ENCODE results near the gene ETHE1. TPM values are rescaled to one million over a fixed set of nuclear protein-coding genes. Genes with fewer than 3 reads are reported as not detected.

ETHE1 gene
- total RNA-seq, 2 experiments from 2014 or later, result 1.7 to 6.4 TPM

GRCh38 chr19:43469160-43469480 lies 57.9 kb downstream of the ETHE1 start:
- CTCF ChIA-PET (ENCODE audit: unreplicated experiment), result no interaction called here
- peaks cover 9% of the 10 kb centered on the region for H3K4me1 ChIP-seq (ENCODE audit: insufficient read depth, low read length, poor library complexity, severe bottlenecking)
- no peaks in the 10 kb centered on the region for H3K79me2 ChIP-seq (ENCODE audit: insufficient read depth, low read depth, low read length)
- peak; percentile 24 for DNase-seq (ENCODE audit: low spot score)
- H3K36me3 ChIP-seq (ENCODE audit: insufficient read depth, low read length), result no peaks in the 10 kb centered on the region
- no peak overlapping the region for H2AFZ ChIP-seq (ENCODE audit: low read length)
- intact Hi-C loops (cut with micrococcal nuclease; ENCODE audit: unreplicated experiment), result no loop called here
- H3K27ac ChIP-seq (ENCODE audit: low read depth, low read length, poor library complexity, severe bottlenecking), result no peak overlapping the region
- no TSS peak for BruUV-seq (replicated peaks)
- TF ChIP-seq CTCF (conservative IDR thresholded peaks at IDR 0.05; ENCODE audit: low read length) (no peak), EZH2phosphoT487 (IDR thresholded peaks at IDR 0.05; ENCODE audit: borderline replicate concordance, low read depth, low read length) (no peak)
- H3K9me3 ChIP-seq (ENCODE audit: low read length), result no peaks in the 10 kb centered on the region
- H3K4me3 ChIP-seq (ENCODE audit: low read depth, low read length, poor library complexity, severe bottlenecking), result no peak overlapping the region
- H4K20me1 ChIP-seq (ENCODE audit: insufficient read depth, low read length), result no peaks in the 10 kb centered on the region
- H3K4me2 ChIP-seq (ENCODE audit: low read length), result no peak overlapping the region
- no peaks in the 10 kb centered on the region for H3K9me2 ChIP-seq (ENCODE audit: insufficient read depth, low read length)
- POLR2A ChIA-PET, result no interaction called here

- no peaks in the 10 kb centered on the region for H3K79me2 ChIP-seq (ENCODE audit: insufficient read depth, low read depth, low read length)
- no TSS peak for BruUV-seq (replicated peaks)
- no peak overlapping the region for H3K4me3 ChIP-seq (ENCODE audit: low read depth, low read length, poor library complexity, severe bottlenecking)
- no peak for DNase-seq (ENCODE audit: low spot score)
- no peak overlapping the region for H3K4me2 ChIP-seq (ENCODE audit: low read length)
- H2AFZ ChIP-seq (ENCODE audit: low read length), result no peak overlapping the region
- POLR2A ChIA-PET, result no interaction called here
- no peak overlapping the region for H3K27ac ChIP-seq (ENCODE audit: low read depth, low read length, poor library complexity, severe bottlenecking)
- no peaks in the 10 kb centered on the region for H4K20me1 ChIP-seq (ENCODE audit: insufficient read depth, low read length)
- H3K9me2 ChIP-seq (ENCODE audit: insufficient read depth, low read length), result no peaks in the 10 kb centered on the region
- CTCF ChIA-PET (ENCODE audit: unreplicated experiment), result no interaction called here
- no peaks in the 10 kb centered on the region for H3K36me3 ChIP-seq (ENCODE audit: insufficient read depth, low read length)
- no peaks in the 10 kb centered on the region for H3K9me3 ChIP-seq (ENCODE audit: low read length)
- no peak for TF ChIP-seq CTCF (conservative IDR thresholded peaks at IDR 0.05; ENCODE audit: low read length)
- peaks cover 13% of the 10 kb centered on the region for H3K4me1 ChIP-seq (ENCODE audit: insufficient read depth, low read length, poor library complexity, severe bottlenecking)
- intact Hi-C loops (cut with micrococcal nuclease; ENCODE audit: unreplicated experiment), result no loop called here
These were observed 58.4 kb downstream of the ETHE1 start for GRCh38 chr19:43468354-43469159.

GRCh38 chr19:43467730-43468129 lies 59.3 kb downstream of the ETHE1 start:
- no peak for DNase-seq (ENCODE audit: low spot score)
- TF ChIP-seq CTCF (conservative IDR thresholded peaks at IDR 0.05; ENCODE audit: low read length) (no peak), EZH2phosphoT487 (IDR thresholded peaks at IDR 0.05; ENCODE audit: borderline replicate concordance, low read depth, low read length) (no peak)
- Histone ChIP-seq H3K4me3 (ENCODE audit: low read depth, low read length, poor library complexity, severe bottlenecking) (no peak overlapping the region), H3K9me3 (ENCODE audit: low read length) (no peaks in the 10 kb centered on the region), H3K4me2 (ENCODE audit: low read length) (no peak overlapping the region), H3K36me3 (ENCODE audit: insufficient read depth, low read length) (no peaks in the 10 kb centered on the region), H3K9me2 (ENCODE audit: insufficient read depth, low read length) (no peaks in the 10 kb centered on the region), H4K20me1 (ENCODE audit: insufficient read depth, low read length) (no peaks in the 10 kb centered on the region), H2AFZ (ENCODE audit: low read length) (no peak overlapping the region), H3K27ac (ENCODE audit: low read depth, low read length, poor library complexity, severe bottlenecking) (no peak overlapping the region), H3K79me2 (ENCODE audit: insufficient read depth, low read depth, low read length) (no peaks in the 10 kb centered on the region), H3K4me1 (ENCODE audit: insufficient read depth, low read length, poor library complexity, severe bottlenecking) (peaks cover 13% of the 10 kb centered on the region)
- BruUV-seq (replicated peaks), result no TSS peak
- ChIA-PET CTCF (ENCODE audit: unreplicated experiment) (no interaction called here), POLR2A (no interaction called here)
- intact Hi-C loops (cut with micrococcal nuclease; ENCODE audit: unreplicated experiment), result no loop called here

Data from OCI-LY7 (cell line).